Suprapubic skin (tissue), 4 donors: ENCODE measurements around the gene FGF1.

Experiments used
- CTCF ChIP-seq, 2 donors: fragments of 200-600 bp in 1 of 2; fragments of 450-650 bp in 1 of 2; sonication (generic) in 1 of 2; IDR thresholded peaks; one replicate each; pipeline ENCODE4 v1.5.1; 2016 to 2019; ENCODE audit warnings: antibody characterized with exemption in 2 of 2, mild to moderate bottlenecking in 1 of 2, moderate library complexity in 1 of 2
- EP300 ChIP-seq: sonication (generic); formaldehyde crosslinking; IDR thresholded peaks from one replicate; pipeline ENCODE4 v1.6.1; 2017; ENCODE audit warnings: antibody characterized with exemption
- POLR2A ChIP-seq, 2 donors: fragments of 450-650 bp; IDR thresholded peaks; one replicate each; pipeline ENCODE4 v1.6.1; 2017; ENCODE audit warnings: antibody characterized with exemption in 2 of 2, mild to moderate bottlenecking in 2 of 2, moderate library complexity in 2 of 2
- POLR2AphosphoS5 ChIP-seq, 3 donors: sonication (generic); formaldehyde crosslinking; IDR thresholded peaks; one replicate each; pipeline ENCODE4 v1.6.1; 2017; ENCODE audit warnings: antibody characterized with exemption in 3 of 3

DNA sequence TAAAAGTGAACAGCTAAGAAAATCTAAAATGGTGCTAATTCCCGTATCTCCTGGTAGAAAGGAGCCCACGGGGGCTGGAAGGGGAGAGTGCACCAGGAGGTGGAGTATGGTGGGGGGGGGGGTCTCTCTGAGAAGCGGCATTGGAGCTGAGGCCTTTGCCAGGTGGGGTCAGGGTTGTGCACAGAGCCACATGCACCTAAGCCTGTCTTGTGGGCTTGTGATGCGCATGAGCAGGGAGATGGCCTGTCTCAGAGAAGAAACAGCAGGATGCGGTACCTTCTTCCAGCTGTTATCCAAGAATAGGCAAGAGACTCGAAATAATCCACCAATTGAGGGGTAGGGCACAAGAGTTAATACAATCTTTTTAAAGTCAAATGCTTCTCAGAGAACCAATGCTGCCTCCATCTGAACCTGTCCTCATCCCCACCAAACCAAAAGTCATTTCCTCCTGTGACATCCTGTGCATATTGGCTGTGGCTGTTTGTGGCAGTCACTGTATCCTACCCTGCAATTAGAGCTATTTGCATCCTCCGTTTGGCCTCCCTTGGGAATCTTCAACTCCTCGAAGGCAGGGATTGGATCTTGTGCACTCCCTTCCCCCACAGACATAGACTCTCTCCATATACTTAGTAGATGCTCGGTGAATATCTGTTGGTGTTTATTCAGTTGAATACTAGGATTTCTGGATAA lies 45.4 kb downstream of the FGF1 start:
- TF ChIP-seq CTCF (IDR thresholded peaks at IDR 0.05) (no peak), POLR2AphosphoS5 (IDR thresholded peaks at IDR 0.05) (no peak), POLR2A (IDR thresholded peaks at IDR 0.05) (no peak), EP300 (no peak)
